ENCODE measurements around the gene EIF6.

Gene EIF6

DNA sequence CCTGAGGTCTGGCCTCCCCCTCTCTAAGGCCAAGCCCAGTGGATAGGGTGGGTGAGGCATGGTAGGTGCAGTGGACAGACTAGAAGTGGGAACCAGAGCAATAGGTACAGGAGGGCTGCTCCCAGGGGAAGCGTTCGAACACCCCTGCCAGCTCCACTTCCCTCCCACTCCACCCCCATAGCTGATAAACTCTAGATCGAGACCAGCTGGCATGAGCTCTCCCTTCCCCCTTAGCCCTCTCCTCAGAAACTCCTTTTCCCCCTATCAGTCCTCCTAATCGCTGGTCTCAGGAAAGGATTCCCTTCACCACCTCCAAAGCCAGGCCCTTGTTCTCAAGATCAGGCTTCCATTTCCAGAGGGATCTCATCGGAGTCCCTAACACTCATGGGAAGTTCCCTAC, 13.7 kb upstream of the EIF6 start:
- H3K9ac ChIP-seq (ENCODE audit: low read depth, low read length): no peak overlapping the region
- H3K27ac ChIP-seq (ENCODE audit: low read length): no peak overlapping the region
- no peaks in the 10 kb centered on the region for H3K27me3 ChIP-seq (ENCODE audit: insufficient read depth, low read length)
- no peaks in the 10 kb centered on the region for H3K4me1 ChIP-seq (ENCODE audit: insufficient read depth, low read length)
- no peak overlapping the region for H3K4me3 ChIP-seq (ENCODE audit: low read length)
- H3K36me3 ChIP-seq (ENCODE audit: insufficient read depth, low read depth, low read length): no peaks in the 10 kb centered on the region
- H3K9me3 ChIP-seq (ENCODE audit: insufficient read depth, low read depth, low read length): no peaks in the 10 kb centered on the region

DNA sequence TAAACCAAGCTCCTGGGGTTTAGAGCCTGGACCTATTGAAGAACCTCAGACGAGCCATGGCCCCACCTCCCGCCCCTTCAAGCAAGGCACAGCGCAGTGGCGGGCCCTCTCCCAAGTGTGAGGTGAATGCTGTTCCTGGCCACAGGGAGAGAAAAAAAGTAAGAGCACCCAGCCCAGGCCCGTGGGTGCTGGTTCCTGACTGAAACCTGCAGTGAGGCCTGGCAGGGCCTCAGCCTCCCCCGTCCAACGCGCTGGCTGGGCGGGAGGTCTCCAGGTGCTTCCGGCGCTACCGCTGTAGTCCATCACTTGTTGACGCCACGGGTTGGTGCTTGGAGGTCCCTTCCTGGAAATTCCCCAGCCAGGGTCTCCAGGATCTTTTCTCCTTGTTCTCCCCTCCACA, 13.2 kb upstream of the EIF6 start:
- Histone ChIP-seq H3K27me3 (ENCODE audit: insufficient read depth, low read length) (no peaks in the 10 kb centered on the region), H3K4me3 (ENCODE audit: low read length) (no peak overlapping the region), H3K27ac (ENCODE audit: low read length) (no peak overlapping the region), H3K4me1 (ENCODE audit: insufficient read depth, low read length) (no peaks in the 10 kb centered on the region), H3K9ac (ENCODE audit: low read depth, low read length) (no peak overlapping the region), H3K9me3 (ENCODE audit: insufficient read depth, low read depth, low read length) (no peaks in the 10 kb centered on the region), H3K36me3 (ENCODE audit: insufficient read depth, low read depth, low read length) (no peaks in the 10 kb centered on the region)

- H3K9me3 ChIP-seq (ENCODE audit: insufficient read depth, low read depth, low read length): no peaks in the 10 kb centered on the region
- no peaks in the 10 kb centered on the region for H3K36me3 ChIP-seq (ENCODE audit: insufficient read depth, low read depth, low read length)
- no peak overlapping the region for H3K27ac ChIP-seq (ENCODE audit: low read length)
- no peak overlapping the region for H3K4me3 ChIP-seq (ENCODE audit: low read length)
- no peaks in the 10 kb centered on the region for H3K27me3 ChIP-seq (ENCODE audit: insufficient read depth, low read length)
- H3K4me1 ChIP-seq (ENCODE audit: insufficient read depth, low read length): no peaks in the 10 kb centered on the region
- no peak overlapping the region for H3K9ac ChIP-seq (ENCODE audit: low read depth, low read length)
Observed at GRCh38 chr20:35297155-35297554, 12.6 kb upstream of the EIF6 start.

GRCh38 chr20:35296101-35296554, 11.6 kb upstream of the EIF6 start:
- Histone ChIP-seq H3K36me3 (ENCODE audit: insufficient read depth, low read depth, low read length) (no peaks in the 10 kb centered on the region), H3K27me3 (ENCODE audit: insufficient read depth, low read length) (no peaks in the 10 kb centered on the region), H3K9ac (ENCODE audit: low read depth, low read length) (no peak overlapping the region), H3K4me1 (ENCODE audit: insufficient read depth, low read length) (no peaks in the 10 kb centered on the region), H3K9me3 (ENCODE audit: insufficient read depth, low read depth, low read length) (no peaks in the 10 kb centered on the region), H3K27ac (ENCODE audit: low read length) (no peak overlapping the region), H3K4me3 (ENCODE audit: low read length) (no peak overlapping the region)

DNA sequence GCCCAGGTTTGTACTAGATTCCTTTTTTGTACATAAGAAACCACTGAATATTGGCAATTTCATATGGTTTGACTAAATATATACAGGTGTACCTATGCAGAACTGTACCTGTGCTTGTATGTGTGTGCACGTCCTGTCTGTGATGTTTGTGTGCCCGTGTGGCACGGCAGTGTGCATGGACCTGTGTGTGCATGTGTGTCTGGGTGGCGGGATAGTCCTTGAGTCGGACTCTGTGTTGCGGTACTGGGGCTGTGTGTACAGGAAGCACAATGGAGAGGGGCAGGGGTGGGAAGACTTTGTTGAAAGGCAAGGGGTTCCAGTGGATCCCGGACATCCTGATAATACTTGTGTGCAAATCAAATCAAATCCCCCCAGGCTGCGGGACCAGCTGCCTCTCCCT, 11.1 kb upstream of the EIF6 start:
- Histone ChIP-seq H3K27ac (ENCODE audit: low read length) (no peak overlapping the region), H3K9me3 (ENCODE audit: insufficient read depth, low read depth, low read length) (no peaks in the 10 kb centered on the region), H3K4me3 (ENCODE audit: low read length) (no peak overlapping the region), H3K36me3 (ENCODE audit: insufficient read depth, low read depth, low read length) (no peaks in the 10 kb centered on the region), H3K9ac (ENCODE audit: low read depth, low read length) (no peak overlapping the region), H3K4me1 (ENCODE audit: insufficient read depth, low read length) (no peaks in the 10 kb centered on the region), H3K27me3 (ENCODE audit: insufficient read depth, low read length) (no peaks in the 10 kb centered on the region)

GRCh38 chr20:35295058-35295457, 10.5 kb upstream of the EIF6 start:
- Histone ChIP-seq H3K9me3 (ENCODE audit: insufficient read depth, low read depth, low read length) (no peaks in the 10 kb centered on the region), H3K27ac (ENCODE audit: low read length) (no peak overlapping the region), H3K36me3 (ENCODE audit: insufficient read depth, low read depth, low read length) (no peaks in the 10 kb centered on the region), H3K27me3 (ENCODE audit: insufficient read depth, low read length) (no peaks in the 10 kb centered on the region), H3K4me3 (ENCODE audit: low read length) (no peak overlapping the region), H3K4me1 (ENCODE audit: insufficient read depth, low read length) (no peaks in the 10 kb centered on the region), H3K9ac (ENCODE audit: low read depth, low read length) (no peak overlapping the region)

DNA sequence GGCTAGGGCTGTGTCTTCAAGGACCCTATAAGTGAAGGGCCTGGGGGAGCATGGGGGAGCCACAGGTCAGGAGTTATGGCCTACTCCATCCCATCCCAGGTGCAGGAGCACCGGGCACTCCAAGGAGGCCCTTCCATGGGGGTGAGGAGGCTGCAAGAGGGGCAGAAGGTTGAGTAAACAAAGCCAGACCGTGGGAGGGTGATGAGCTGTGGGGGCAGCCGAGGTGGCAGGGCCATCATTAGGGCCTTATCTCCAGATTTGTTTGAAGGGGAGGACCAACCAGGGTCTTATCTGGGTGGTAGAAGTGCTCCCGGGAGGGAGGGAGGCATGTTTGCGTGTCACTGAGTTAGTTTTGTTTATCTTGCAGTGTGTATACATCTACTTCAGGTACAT, 9.7 kb upstream of the EIF6 start:
- Histone ChIP-seq H3K27ac (ENCODE audit: low read length) (no peak overlapping the region), H3K9me3 (ENCODE audit: insufficient read depth, low read depth, low read length) (no peaks in the 10 kb centered on the region), H3K36me3 (ENCODE audit: insufficient read depth, low read depth, low read length) (no peaks in the 10 kb centered on the region), H3K4me1 (ENCODE audit: insufficient read depth, low read length) (no peaks in the 10 kb centered on the region), H3K27me3 (ENCODE audit: insufficient read depth, low read length) (no peaks in the 10 kb centered on the region), H3K9ac (ENCODE audit: low read depth, low read length) (no peak overlapping the region), H3K4me3 (ENCODE audit: low read length) (no peak overlapping the region)

DNA sequence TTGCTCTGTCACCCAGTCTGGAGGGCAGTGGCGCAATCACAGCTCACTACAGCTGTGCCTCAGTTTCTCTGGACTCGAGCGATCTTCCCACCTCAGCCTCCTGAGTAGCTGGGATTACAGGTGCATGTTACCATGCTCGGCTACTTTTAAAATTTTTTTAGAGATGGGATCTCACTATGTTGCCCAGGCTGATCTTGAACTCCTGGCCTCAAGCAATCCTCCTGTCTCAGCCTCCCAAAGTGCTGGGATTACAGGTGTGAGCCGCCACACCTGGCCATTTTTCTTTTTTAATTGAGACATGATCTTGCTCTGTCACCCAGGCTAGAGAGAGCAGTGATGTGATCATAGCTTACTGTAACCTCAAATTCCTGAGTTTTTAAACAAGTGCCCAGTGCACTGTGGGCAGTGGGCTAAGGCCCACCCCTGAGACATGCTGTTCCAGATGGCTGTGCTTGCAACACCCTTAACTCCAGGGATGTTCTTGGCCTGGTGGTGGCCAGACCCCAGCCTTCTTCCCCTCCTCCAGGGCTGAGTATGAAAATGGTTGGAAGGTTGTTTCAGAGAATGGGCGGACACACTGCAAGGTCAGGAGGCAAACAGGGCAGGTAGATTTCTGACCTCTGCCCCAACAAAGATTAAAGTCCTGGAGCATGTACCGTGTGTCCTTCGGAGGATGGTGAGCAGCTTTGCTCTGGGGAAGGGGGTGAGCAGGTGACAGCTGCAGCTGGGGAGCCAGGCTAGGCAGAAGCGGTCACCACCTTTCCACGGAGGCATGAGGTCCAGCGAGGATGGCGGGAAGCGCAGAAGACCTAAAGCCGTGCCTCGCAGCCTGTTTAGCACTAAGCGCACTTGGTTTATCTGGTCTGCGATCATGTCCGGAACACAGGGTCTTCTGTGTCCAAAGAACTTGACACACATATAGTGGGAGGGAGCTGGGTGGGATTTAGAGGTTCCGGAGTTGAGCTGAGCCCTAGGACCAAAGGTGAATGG, 9.0 kb upstream of the EIF6 start:
- Histone ChIP-seq H3K4me1 (ENCODE audit: insufficient read depth, low read length) (no peaks in the 10 kb centered on the region), H3K27me3 (ENCODE audit: insufficient read depth, low read length) (no peaks in the 10 kb centered on the region), H3K4me3 (ENCODE audit: low read length) (no peak overlapping the region), H3K36me3 (ENCODE audit: insufficient read depth, low read depth, low read length) (no peaks in the 10 kb centered on the region), H3K9ac (ENCODE audit: low read depth, low read length) (no peak overlapping the region), H3K27ac (ENCODE audit: low read length) (no peak overlapping the region), H3K9me3 (ENCODE audit: insufficient read depth, low read depth, low read length) (no peaks in the 10 kb centered on the region)

DNA sequence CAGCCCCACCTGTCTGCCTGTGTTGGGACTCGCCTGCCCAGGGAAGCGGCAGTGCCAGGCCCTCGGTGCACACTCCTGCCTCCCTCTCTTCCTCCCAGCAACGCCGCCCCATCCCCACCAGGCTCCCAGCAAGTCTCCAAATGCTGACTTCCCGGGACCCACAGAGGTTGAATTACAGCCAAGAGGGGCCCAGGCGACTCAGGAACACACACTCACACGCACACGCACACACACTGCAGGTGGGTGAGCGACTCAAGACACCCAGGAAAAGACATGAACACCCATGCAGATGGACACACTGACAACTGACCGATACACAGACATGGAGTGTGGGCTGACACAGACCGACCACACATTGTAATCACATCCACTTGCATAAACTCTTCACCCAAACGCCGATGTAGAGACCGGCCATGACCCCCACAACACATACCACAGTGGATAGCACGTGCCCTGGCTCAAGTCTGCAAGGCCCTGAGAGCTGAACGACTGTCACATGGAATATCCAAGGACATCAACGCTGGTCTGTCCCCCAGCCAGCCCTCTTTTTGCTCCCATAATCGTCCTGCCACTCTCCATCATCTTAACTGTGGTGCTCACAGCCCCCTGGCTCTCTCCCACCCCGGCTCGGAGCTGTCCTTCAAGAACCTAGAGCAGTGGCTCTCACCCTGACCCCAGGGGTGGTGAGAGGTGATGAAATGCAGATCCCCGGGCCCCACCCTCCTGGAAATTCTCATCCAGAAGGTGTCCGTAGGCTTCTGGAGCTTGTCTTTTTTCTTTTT, 8.1 kb upstream of the EIF6 start:
- Histone ChIP-seq H3K4me3 (ENCODE audit: low read length) (no peak overlapping the region), H3K27ac (ENCODE audit: low read length) (no peak overlapping the region), H3K36me3 (ENCODE audit: insufficient read depth, low read depth, low read length) (no peaks in the 10 kb centered on the region), H3K9ac (ENCODE audit: low read depth, low read length) (no peak overlapping the region), H3K27me3 (ENCODE audit: insufficient read depth, low read length) (no peaks in the 10 kb centered on the region), H3K9me3 (ENCODE audit: insufficient read depth, low read depth, low read length) (no peaks in the 10 kb centered on the region), H3K4me1 (ENCODE audit: insufficient read depth, low read length) (no peaks in the 10 kb centered on the region)

DNA sequence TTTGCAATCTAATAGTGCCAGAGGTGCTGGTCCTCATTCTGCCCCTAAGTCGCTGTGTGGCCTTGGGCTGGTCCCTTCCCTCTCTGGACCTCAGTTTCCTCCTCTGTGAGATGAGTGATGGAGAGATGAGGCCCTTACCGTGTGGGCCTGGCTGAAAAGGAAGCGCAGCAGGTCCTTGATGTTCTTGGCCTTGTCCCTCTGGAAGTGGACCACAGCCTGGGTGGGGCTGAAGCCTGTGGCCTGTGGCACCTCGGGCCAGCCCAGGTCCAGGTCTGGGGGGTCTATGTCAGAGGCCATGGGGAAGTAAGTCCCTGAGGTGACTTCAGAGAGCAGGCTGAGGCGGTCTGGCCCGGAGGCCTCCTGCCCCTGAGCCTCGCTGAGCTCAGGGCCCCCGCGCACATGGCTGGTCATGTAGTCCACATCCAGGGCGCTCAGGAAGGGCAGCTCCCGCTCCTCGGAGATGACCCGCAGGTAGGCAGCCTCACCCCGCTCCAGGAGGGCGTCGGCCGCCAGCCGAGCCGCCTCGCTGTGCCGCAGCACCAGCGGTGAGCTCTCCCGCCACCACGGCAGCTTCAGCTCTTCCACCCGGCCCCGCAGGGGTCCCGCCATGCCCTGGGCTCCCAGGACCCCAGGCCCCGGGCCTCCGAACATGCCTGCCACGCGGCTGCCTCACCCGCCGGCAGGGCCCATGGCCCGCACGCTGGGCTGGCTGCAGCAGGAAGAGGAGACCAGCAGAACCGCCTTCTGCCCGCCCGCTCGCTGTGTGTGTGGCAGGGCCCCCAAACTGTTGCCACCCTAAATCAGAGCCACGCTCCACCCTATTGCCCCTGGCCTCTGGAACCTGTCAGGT, 7.3 kb upstream of the EIF6 start, which contains the start of gene FAM83C:
Gene FAM83C, minus strand, starts transcription at position 772 of the 850 bp plus-strand sequence. Its CDS starts 121 bp downstream, at position 651.
- Histone ChIP-seq H3K4me1 (ENCODE audit: insufficient read depth, low read length) (no peaks in the 10 kb centered on the region), H3K27ac (ENCODE audit: low read length) (no peak within 1 kb of the TSS), H3K4me3 (ENCODE audit: low read length) (no peak within 1 kb of the TSS), H3K27me3 (ENCODE audit: insufficient read depth, low read length) (no peaks in the 10 kb centered on the region), H3K9ac (ENCODE audit: low read depth, low read length) (no peak within 1 kb of the TSS), H3K36me3 (ENCODE audit: insufficient read depth, low read depth, low read length) (no peaks in the 10 kb centered on the region), H3K9me3 (ENCODE audit: insufficient read depth, low read depth, low read length) (no peaks in the 10 kb centered on the region)

DNA sequence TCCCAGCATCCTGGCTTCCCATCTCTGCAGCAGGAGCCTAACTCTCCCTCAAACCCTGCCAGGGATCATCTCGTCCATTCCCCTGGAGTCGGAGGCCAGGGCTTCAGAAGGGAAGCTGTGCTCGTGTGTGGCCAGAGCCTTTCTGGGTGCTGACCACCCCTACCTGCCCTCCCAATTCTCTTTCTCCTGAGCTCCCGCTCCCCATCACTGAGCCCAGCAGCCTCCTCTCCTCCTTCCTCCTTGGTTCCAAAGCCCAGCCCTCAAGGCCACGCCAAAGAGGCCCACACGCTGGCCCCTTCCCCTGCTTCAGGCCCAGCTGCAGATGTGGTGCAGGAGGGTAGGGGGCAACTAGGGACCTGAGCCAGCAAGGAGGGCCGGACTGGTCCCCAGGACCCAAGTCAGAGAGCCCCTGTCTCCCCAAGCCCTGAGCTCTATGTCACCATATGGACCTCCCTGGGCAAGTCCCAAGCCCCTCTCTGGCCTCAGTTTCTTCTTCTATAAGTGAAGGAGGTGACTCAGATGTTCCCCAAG, 6.4 kb upstream of the EIF6 start:
- Histone ChIP-seq H3K27me3 (ENCODE audit: insufficient read depth, low read length) (no peaks in the 10 kb centered on the region), H3K9ac (ENCODE audit: low read depth, low read length) (no peak overlapping the region), H3K9me3 (ENCODE audit: insufficient read depth, low read depth, low read length) (no peaks in the 10 kb centered on the region), H3K36me3 (ENCODE audit: insufficient read depth, low read depth, low read length) (no peaks in the 10 kb centered on the region), H3K4me1 (ENCODE audit: insufficient read depth, low read length) (no peaks in the 10 kb centered on the region), H3K27ac (ENCODE audit: low read length) (no peak overlapping the region), H3K4me3 (ENCODE audit: low read length) (no peak overlapping the region)
